Activated T-helper 2 cell treated with anti-CD3 and anti-CD28 coated beads, Interferon-gamma antibody, Interleukin-2, Interleukin-4, amounts not matched to agents 10 μg/mL and 5 μg/mL and 100 μg/mL, durations not matched to agents 14 hours and 24 hours and 36 hours (primary cell): Measurements from ENCODE around the gene HNRNPD. TPM values are rescaled to one million over a fixed set of nuclear protein-coding genes. Genes with fewer than 3 reads are reported as not detected.
"Not testable (repeated sequence)": the region's sequence is repeated elsewhere in the genome, so short reads cannot be mapped to it uniquely, and the experiment has no call there.

Experiments used
- DNase-seq: peaks from one replicate; pipeline ENCODE4 v3.0.0; 2021; ENCODE audit warnings: low spot score
- H3K27ac Mint-ChIP-seq: one replicate; pipeline ENCODE4 v1.8.0; 2021; ENCODE audit warnings: mixed read lengths
- H3K27me3 Mint-ChIP-seq: one replicate; pipeline ENCODE4 v1.8.0; 2021; ENCODE audit warnings: low read depth, mixed read lengths
- H3K36me3 Mint-ChIP-seq: one replicate; pipeline ENCODE4 v1.8.0; 2021; ENCODE audit warnings: low read depth, mixed read lengths
- H3K4me1 Mint-ChIP-seq: one replicate; pipeline ENCODE4 v1.8.0; 2021; ENCODE audit warnings: low read depth, mixed read lengths
- H3K4me3 Mint-ChIP-seq: one replicate; pipeline ENCODE4 v1.8.0; 2021; ENCODE audit warnings: low read depth, mild to moderate bottlenecking, moderate library complexity, mixed read lengths
- H3K9me3 Mint-ChIP-seq: one replicate; pipeline ENCODE4 v1.8.0; 2021; ENCODE audit warnings: mixed read lengths
- intact Hi-C: fragments of 100-400 bp; cut with micrococcal nuclease; formaldehyde crosslinking; loops from one replicate; pipeline ENCODE4 v1.15.1; 2023
- total RNA-seq: library from RNA; stranded (reverse); gene quantifications from 2 replicates; pipeline ENCODE4 v1.2.3, GENCODE V29; 2022

The HNRNPD gene, protein sequence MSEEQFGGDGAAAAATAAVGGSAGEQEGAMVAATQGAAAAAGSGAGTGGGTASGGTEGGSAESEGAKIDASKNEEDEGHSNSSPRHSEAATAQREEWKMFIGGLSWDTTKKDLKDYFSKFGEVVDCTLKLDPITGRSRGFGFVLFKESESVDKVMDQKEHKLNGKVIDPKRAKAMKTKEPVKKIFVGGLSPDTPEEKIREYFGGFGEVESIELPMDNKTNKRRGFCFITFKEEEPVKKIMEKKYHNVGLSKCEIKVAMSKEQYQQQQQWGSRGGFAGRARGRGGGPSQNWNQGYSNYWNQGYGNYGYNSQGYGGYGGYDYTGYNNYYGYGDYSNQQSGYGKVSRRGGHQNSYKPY
- total RNA-seq, result 461 and 489 TPM in 2 replicates

DNA sequence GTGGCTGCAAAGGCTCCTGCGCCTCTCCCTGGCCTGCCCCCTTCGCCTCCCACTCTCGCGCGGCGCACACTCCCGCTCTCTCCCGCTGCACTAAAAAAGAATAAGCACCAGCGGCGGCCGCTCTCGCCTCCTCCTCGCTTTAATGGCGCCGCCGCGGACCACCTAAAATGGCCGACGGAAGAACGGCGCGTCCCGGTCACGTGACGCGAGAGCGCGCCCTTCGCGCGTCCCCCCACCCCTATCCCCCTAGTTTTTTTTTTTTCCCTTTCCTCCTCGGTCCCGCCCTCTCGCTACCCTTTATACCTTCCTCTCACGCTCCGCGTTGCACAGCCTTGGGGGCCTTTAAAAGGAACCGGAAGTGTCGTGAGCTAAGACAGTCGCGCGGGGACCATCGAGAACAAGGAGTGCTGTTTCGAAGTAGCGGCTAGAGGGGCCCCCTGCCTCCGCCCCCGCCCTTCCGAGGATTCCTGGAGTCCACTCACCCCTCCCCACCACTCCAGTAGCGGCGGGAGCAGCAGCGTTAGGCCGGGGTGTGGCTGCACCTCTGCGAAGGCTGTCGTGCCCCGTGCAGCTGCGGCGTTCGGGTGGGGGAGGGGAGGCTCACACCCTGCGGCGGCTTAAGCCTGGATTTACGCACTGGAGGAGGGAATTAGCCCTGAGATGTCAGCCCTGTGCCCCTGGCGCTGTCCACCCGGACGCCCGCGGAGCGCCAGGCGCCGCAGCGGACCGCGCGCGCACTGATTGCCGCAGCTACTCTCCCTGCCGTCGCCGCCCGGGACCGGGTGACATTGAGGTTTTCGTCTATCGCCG is at the start of gene HNRNPD:
TSS of gene HNRNPD (minus strand) at position 176 of the 810 bp plus-strand sequence. CDS start 313 bp downstream, outside the sequence.
- intact Hi-C loops, result loop anchor here (1.0 to 5.0 kb wide), 8 partner anchors 13 to 1083 kb away; partner anchors contain the start of genes ENOPH1, HELQ, HNRNPDL and MRPS18C
- peaks cover 63% of the 10 kb centered on the region for H3K36me3 Mint-ChIP-seq
- H3K27me3 Mint-ChIP-seq, result no peaks in the 10 kb centered on the region
- DNase-seq, result peak; percentile 94
- H3K4me3 Mint-ChIP-seq, result peak within 1 kb of the TSS; percentile 95
- no peaks in the 10 kb centered on the region for H3K9me3 Mint-ChIP-seq
- H3K27ac Mint-ChIP-seq, result peak within 1 kb of the TSS; percentile 96
- peaks cover 25% of the 10 kb centered on the region for H3K4me1 Mint-ChIP-seq

DNA sequence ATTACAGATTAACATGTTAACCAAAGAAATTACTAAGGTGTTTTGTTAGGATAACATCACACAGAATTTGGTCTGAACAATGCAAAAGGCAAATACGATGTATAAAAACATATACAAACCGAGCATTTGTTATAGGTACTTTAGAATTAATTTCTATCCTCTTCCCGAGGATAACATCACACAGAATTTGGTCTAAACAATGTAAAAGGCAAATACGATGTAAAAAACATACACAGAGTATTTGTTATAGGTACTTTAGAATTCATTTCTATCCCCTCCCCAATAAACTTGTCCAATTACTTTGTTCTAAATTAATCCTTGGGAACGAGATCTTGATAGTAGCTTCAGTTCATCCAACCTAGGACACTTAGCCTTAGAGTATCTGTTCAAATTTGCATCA is 48.8 kb upstream of the HNRNPD start:
- Mint-ChIP-seq H3K4me3 (no peak overlapping the region), H3K27me3 (peaks cover 8% of the 10 kb centered on the region), H3K36me3 (peaks cover 56% of the 10 kb centered on the region), H3K4me1 (peaks cover 35% of the 10 kb centered on the region), H3K9me3 (no peaks in the 10 kb centered on the region), H3K27ac (no peak overlapping the region)
- DNase-seq, result no peak
- intact Hi-C loops, result no loop called here

DNA sequence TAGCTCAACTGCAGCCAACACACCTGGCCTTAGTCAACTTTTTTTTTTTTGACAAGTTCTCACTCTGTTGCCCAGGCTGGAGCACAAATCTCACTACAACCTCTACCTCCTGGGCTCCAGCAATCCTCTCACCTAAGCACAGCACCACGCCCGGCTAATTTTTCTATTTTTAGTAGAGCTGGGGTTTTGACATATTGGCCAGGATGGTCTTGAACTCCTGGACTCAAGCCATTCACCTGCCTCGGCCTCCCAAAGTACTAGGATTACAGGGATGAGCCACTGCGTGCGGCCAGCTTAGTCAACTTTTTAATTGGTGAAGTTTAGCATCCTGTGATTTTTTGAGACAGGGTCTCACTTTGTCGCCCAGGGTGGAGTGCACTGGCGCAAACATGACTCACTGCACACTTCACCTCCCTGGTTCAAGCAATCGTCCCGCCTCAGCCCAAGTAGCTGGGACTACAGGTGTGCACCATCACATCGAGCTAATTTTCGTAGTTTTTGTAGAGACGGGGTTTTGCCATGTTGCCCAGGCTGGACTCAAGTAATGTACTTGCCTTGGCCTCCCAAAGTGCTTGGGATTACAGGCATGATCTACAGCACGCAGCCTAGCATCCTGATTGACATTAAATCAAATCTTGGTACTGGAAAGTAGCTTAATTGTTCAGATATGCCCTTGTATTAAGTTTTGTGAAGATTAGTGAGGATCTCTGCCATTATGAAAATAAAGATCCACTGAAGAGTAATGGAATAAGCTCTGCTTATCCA is 48.2 kb upstream of the HNRNPD start:
- DNase-seq, result no peak
- H3K27me3 Mint-ChIP-seq, result peaks cover 12% of the 10 kb centered on the region
- peaks cover 29% of the 10 kb centered on the region for H3K4me1 Mint-ChIP-seq
- no peak overlapping the region for H3K4me3 Mint-ChIP-seq
- H3K36me3 Mint-ChIP-seq, result peaks cover 49% of the 10 kb centered on the region
- H3K9me3 Mint-ChIP-seq, result no peaks in the 10 kb centered on the region
- intact Hi-C loops, result no loop called here
- peak overlapping the region; percentile 33 for H3K27ac Mint-ChIP-seq

DNA sequence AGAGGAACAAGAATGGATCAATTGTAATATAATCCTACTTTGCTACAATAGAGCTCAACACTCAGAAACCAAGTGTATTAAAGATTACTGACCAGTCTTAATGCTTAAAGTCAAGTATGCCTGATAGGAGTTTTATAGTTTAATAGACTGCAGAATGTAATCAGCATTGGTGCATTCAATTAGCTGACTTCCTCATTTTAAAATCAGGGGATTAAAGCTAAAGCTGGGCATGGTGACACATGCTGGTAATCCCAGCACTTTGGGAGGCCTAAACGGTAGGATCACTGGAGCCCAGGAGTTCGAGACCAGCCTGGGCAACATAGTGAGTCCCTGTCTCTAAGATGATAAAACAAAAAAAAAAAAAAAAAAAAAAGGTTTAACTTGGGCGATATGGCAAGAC is 45.7 kb upstream of the HNRNPD start:
- peaks cover 13% of the 10 kb centered on the region for H3K4me1 Mint-ChIP-seq
- intact Hi-C loops, result no loop called here
- DNase-seq, result no peak
- H3K9me3 Mint-ChIP-seq, result no peaks in the 10 kb centered on the region
- no peak overlapping the region for H3K4me3 Mint-ChIP-seq
- H3K36me3 Mint-ChIP-seq, result peaks cover 24% of the 10 kb centered on the region
- no peak overlapping the region for H3K27ac Mint-ChIP-seq
- peaks cover 28% of the 10 kb centered on the region for H3K27me3 Mint-ChIP-seq

DNA sequence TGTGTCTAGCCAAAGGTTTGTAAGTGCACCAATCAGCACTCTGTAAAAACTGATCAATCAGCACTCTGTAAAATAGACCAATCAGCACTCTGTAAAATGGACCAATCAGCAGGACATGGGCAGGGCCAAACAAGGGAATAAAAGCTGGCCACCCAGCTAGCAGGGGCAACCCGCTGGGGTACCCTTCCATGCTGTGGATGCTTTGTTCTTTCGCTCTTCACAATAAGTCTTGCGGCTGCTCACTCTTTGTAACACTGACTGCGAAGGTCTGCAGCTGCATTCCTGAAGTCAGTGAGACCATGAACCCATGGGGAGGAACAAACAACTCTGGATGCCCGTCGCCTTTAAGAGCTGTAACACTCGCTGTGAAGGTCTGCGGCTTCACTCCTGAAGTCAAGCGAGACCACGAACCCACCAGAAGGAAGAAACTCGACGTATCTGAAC is 42.2 kb upstream of the HNRNPD start:
- Mint-ChIP-seq H3K9me3 (no peaks in the 10 kb centered on the region), H3K4me3 (no peak overlapping the region), H3K27ac (no peak overlapping the region), H3K4me1 (peaks cover 2% of the 10 kb centered on the region), H3K27me3 (peaks cover 36% of the 10 kb centered on the region), H3K36me3 (no peaks in the 10 kb centered on the region)
- no peak for DNase-seq
- intact Hi-C loops, result no loop called here

DNA sequence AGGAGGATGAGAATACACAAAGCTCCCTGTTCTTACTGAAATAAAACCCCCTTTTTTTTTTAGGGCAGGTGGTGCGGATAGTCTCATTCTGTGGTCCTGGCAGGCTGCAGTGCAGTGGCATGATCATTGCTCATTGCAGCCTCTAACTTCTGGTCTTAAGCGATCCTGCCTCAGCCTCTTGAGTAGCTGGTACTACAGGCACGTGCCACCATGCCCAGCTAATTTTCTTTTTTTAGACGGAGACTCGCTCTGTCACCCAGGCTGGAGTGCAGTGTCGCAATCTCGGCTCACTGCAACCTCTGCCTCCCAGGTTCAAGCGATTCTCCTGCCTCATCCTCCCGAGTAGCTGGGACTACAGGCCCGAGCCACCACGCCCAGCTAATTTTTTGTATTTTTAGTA is 41.3 kb upstream of the HNRNPD start:
- H3K9me3 Mint-ChIP-seq, H3K4me1 Mint-ChIP-seq, intact Hi-C loops, DNase-seq, H3K27ac Mint-ChIP-seq, H3K36me3 Mint-ChIP-seq, H3K4me3 Mint-ChIP-seq: not testable (repeated sequence)
- H3K27me3 Mint-ChIP-seq, result peaks cover 36% of the 10 kb centered on the region

DNA sequence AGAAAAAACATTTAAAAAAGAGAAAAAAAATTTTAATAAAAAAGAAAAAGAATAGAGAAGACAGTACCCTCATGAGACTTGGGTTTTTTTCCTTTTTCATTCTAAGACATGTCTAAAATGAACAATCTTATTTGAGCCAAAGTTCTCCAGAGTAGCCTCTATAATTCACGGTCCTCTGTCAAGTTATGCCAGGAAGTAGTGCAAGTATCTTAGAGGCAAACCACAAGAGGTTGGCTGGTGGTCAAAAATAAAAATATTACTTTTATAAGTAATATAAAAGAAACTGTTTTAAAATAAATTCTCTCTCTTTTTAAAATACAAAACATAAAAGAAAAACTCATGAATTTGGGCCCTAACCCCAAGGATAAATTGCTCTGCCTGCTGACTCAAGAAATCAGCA is 29.9 kb upstream of the HNRNPD start:
- Mint-ChIP-seq H3K4me1 (no peaks in the 10 kb centered on the region), H3K9me3 (no peaks in the 10 kb centered on the region), H3K36me3 (no peaks in the 10 kb centered on the region), H3K27me3 (peaks cover 8% of the 10 kb centered on the region), H3K27ac (no peak overlapping the region), H3K4me3 (no peak overlapping the region)
- DNase-seq, result no peak
- intact Hi-C loops, result no loop called here

DNA sequence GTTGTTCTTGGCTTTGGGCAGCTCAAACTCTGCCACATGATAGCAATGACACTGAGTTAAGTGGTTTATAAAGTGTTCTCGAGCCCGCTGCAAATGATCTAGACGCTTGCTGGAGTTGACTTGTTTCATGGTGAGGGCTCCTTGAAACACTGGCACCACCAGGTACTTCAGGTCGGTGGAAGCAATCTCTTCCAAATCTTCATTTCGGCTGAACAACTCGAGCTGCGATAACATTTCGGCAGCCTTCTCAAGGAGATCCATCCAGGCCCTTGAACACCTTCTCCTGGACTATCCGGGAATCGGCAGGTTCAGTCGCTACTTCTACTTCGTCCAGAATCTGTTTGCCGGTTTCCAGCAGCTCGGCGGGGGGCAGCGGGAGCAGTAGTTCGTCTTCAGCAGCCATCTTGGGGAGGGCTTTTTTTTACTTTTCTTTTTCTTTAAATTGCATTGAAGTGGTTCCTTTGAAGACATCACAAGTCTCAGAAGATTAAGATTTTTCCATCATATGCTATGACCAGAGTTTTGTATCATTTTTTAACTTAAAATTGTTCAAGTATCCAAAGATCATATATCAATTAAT is 28.5 kb upstream of the HNRNPD start:
- Mint-ChIP-seq H3K4me3 (no peak overlapping the region), H3K4me1 (no peaks in the 10 kb centered on the region), H3K9me3 (no peaks in the 10 kb centered on the region), H3K27ac (no peak overlapping the region), H3K27me3 (peaks cover 8% of the 10 kb centered on the region), H3K36me3 (no peaks in the 10 kb centered on the region)
- intact Hi-C loops, result no loop called here
- DNase-seq, result no peak

DNA sequence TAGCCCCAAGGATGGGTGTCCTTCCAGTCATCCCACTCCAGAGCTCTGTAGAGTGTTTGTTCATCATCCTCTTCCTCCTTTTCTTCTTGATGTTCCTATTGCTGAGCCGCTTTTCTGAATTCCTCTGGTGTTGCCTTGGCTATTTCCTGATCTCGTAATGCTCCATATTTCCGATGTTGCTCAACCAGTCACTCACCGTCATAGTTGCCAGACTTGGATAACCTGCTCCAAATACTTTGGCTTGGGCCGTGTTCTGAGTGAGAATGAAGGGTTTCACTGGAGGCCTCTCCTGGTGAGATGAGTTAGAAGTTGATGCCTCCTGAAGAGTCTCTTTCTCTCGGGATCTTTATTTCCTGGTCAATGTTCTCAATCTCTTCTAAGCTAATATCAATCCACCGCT is 27.8 kb upstream of the HNRNPD start:
- Mint-ChIP-seq H3K9me3 (no peaks in the 10 kb centered on the region), H3K4me3 (no peak overlapping the region), H3K27ac (no peak overlapping the region), H3K36me3 (no peaks in the 10 kb centered on the region), H3K27me3 (peaks cover 8% of the 10 kb centered on the region), H3K4me1 (no peaks in the 10 kb centered on the region)
- intact Hi-C loops, result no loop called here
- no peak for DNase-seq

DNA sequence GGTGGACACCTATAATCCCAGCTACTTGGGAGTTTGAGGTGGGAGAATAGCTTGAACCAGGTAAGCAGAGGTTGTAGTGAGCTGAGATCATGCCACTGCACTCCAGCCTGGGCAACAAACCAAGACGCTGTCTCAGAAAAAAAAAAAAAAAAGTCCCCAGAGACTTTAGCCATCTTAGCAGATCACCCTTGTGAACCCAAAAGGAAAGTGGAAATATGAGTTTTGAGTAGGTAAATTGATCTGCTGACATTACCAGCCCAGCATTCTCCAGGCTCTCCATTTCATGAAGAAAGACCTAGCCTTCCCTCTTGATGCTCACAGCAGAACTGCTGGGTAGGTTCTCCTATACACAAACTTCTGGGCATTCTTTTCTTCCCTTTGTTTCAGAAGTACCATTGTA is 24.5 kb upstream of the HNRNPD start:
- no peak for DNase-seq
- Mint-ChIP-seq H3K27me3 (peaks cover 10% of the 10 kb centered on the region), H3K27ac (no peak overlapping the region), H3K4me3 (no peak overlapping the region), H3K36me3 (no peaks in the 10 kb centered on the region), H3K9me3 (no peaks in the 10 kb centered on the region), H3K4me1 (no peaks in the 10 kb centered on the region)
- intact Hi-C loops, result no loop called here

DNA sequence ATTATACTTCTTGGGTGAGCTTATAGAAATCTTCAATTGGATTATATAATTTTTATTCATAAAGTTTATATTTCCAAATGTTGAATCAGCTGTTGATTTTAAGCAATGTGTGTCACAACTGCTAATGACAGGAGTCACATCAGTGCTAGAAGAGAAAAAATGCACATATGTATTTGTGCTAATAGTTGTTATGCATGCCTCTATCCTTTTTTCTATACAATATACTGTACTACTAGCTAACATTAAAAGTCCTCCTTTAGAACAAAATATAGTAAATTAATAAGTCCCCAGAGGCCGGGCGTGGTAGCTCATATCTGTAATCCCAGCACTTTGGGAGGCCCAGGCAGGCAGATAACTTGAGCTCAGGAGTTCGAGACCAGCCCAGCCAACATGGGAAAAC is 23.7 kb upstream of the HNRNPD start:
- no peaks in the 10 kb centered on the region for H3K4me1 Mint-ChIP-seq
- H3K4me3 Mint-ChIP-seq, result no peak overlapping the region
- no peaks in the 10 kb centered on the region for H3K9me3 Mint-ChIP-seq
- no peak overlapping the region for H3K27ac Mint-ChIP-seq
- peaks cover 10% of the 10 kb centered on the region for H3K27me3 Mint-ChIP-seq
- H3K36me3 Mint-ChIP-seq, result no peaks in the 10 kb centered on the region
- intact Hi-C loops, result no loop called here
- no peak for DNase-seq

DNA sequence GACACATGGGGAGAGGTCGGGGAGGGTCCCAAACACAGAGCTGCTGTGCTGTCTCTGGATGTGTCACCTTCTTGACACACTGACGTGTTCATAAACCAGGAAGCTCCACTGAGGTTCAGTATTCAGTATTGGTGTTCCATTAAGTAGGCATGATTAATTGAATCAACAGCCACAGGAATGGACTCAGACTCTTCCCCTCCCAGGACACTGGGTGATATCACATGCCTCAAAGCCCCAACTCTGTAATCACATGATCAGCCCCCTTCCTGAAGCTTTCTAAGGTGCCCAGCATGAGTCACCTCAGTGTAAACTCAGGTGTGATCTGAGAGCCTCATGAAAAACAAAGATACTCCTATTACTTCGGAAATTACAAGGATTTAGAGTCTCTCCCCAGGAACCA is 21.1 kb upstream of the HNRNPD start:
- Mint-ChIP-seq H3K4me1 (no peaks in the 10 kb centered on the region), H3K27me3 (peaks cover 4% of the 10 kb centered on the region), H3K36me3 (no peaks in the 10 kb centered on the region), H3K27ac (no peak overlapping the region), H3K9me3 (no peaks in the 10 kb centered on the region), H3K4me3 (no peak overlapping the region)
- DNase-seq, result no peak
- intact Hi-C loops, result no loop called here
